Calu3 (cell line): ENCODE data around the gene PDGFD. TPM values are rescaled to one million over a fixed set of nuclear protein-coding genes. Genes with fewer than 3 reads are reported as not detected.

Experiments used
- BruUV-seq: library from RNA; stranded (reverse); fragments of 400-500 nt; replicated peaks from 2 replicates; lab custom pipeline; 2021; lab: Mats Ljungman, UMichigan
- CTCF ChIA-PET: fragments of 300-600 bp; sonication (Branson Sonifier 250); formaldehyde crosslinking; loops from one replicate; lab custom pipeline; 2022; ENCODE audit warnings: antibody characterized with exemption; lab: Charles Lee
- DNase-seq: peaks from one replicate; pipeline ENCODE4 v3.0.0; 2022
- H3K27ac Mint-ChIP-seq: one replicate; pipeline ENCODE4 v1.8.0; 2022; ENCODE audit warnings: mixed read lengths; ENCODE audit not compliant: unreplicated experiment
- H3K27me3 Mint-ChIP-seq: one replicate; pipeline ENCODE4 v1.8.0; 2022; ENCODE audit warnings: mixed read lengths; ENCODE audit not compliant: unreplicated experiment
- H3K36me3 Mint-ChIP-seq: one replicate; pipeline ENCODE4 v1.8.0; 2022; ENCODE audit warnings: mild to moderate bottlenecking, moderate library complexity, mixed read lengths; ENCODE audit not compliant: insufficient read depth, unreplicated experiment
- H3K4me1 Mint-ChIP-seq: one replicate; pipeline ENCODE4 v1.8.0; 2022; ENCODE audit warnings: mild to moderate bottlenecking, low read depth, mixed read lengths; ENCODE audit not compliant: unreplicated experiment
- H3K4me3 Mint-ChIP-seq: one replicate; pipeline ENCODE4 v1.8.0; 2022; ENCODE audit warnings: mild to moderate bottlenecking, low read depth, moderate library complexity, mixed read lengths; ENCODE audit not compliant: unreplicated experiment
- H3K9me3 Mint-ChIP-seq: one replicate; pipeline ENCODE4 v1.8.0; 2022; ENCODE audit warnings: low read depth, mixed read lengths; ENCODE audit not compliant: unreplicated experiment
- intact Hi-C: fragments of 100-400 bp; cut with micrococcal nuclease; formaldehyde crosslinking; loops from one replicate; pipeline ENCODE4 v1.10.0; 2022; ENCODE audit not compliant: unreplicated experiment
- total RNA-seq: library from RNA; stranded (reverse); gene quantifications from 2 replicates; pipeline ENCODE4 v1.2.3, GENCODE V29; 2022
- TF ChIP-seq, protein P1 (sequence below): fragments of 200-600 bp; IDR thresholded peaks from one replicate; pipeline ENCODE4 v1.8.0; 2022; ENCODE audit warnings: antibody characterized with exemption; ENCODE audit not compliant: unreplicated experiment

The PDGFD gene
- total RNA-seq, 1 experiment from 2014 or later: 5.1 TPM

GRCh38 chr11:104055596-104055995 is 108.4 kb downstream of the PDGFD start:
- H3K27ac Mint-ChIP-seq: no peak overlapping the region
- BruUV-seq: no TSS peak
- H3K4me1 Mint-ChIP-seq: peaks cover 8% of the 10 kb centered on the region
- no peaks in the 10 kb centered on the region for H3K27me3 Mint-ChIP-seq
- TF ChIP-seq, protein P1, sequence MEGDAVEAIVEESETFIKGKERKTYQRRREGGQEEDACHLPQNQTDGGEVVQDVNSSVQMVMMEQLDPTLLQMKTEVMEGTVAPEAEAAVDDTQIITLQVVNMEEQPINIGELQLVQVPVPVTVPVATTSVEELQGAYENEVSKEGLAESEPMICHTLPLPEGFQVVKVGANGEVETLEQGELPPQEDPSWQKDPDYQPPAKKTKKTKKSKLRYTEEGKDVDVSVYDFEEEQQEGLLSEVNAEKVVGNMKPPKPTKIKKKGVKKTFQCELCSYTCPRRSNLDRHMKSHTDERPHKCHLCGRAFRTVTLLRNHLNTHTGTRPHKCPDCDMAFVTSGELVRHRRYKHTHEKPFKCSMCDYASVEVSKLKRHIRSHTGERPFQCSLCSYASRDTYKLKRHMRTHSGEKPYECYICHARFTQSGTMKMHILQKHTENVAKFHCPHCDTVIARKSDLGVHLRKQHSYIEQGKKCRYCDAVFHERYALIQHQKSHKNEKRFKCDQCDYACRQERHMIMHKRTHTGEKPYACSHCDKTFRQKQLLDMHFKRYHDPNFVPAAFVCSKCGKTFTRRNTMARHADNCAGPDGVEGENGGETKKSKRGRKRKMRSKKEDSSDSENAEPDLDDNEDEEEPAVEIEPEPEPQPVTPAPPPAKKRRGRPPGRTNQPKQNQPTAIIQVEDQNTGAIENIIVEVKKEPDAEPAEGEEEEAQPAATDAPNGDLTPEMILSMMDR: no peak
- H3K36me3 Mint-ChIP-seq: no peaks in the 10 kb centered on the region
- no peak overlapping the region for H3K4me3 Mint-ChIP-seq
- H3K9me3 Mint-ChIP-seq: no peaks in the 10 kb centered on the region
- DNase-seq: no peak
- CTCF ChIA-PET: no interaction called here
- intact Hi-C loops: no loop called here

DNA sequence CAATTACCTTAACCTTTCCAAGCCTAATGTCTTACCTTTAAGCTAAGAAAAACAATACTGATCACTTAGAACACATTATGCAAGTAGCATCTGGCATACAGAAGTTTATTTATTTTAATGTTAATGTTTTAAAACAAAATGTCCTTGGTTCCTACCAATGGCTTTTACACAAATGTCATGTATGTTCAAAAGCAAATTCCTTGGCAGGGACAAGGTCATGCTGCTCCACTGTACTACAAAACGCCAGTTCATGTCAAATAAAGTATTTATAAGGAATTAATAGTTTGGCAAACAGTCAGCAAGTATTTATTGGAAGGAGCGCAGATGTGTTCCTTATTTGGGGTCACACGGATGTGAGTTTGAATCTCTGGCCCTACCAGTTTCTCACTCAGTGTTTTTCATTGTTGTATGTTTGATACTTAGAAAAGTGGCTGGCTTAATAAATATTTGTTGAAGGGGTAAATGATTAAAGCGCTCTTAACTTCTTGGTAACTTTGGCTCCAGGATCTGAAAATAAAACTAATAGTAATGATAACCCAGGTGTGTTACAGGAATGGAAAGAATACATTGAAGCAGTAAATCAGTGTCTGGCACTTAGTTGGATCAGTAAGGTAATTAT is 108.9 kb downstream of the PDGFD start:
- H3K9me3 Mint-ChIP-seq: no peaks in the 10 kb centered on the region
- no peaks in the 10 kb centered on the region for H3K36me3 Mint-ChIP-seq
- no peaks in the 10 kb centered on the region for H3K27me3 Mint-ChIP-seq
- CTCF ChIA-PET: no interaction called here
- no peak overlapping the region for H3K4me3 Mint-ChIP-seq
- DNase-seq: no peak
- peaks cover 8% of the 10 kb centered on the region for H3K4me1 Mint-ChIP-seq
- TF ChIP-seq, protein P1: no peak
- intact Hi-C loops: no loop called here
- H3K27ac Mint-ChIP-seq: no peak overlapping the region
- no TSS peak for BruUV-seq

GRCh38 chr11:104053743-104054478 is 110.0 kb downstream of the PDGFD start:
- CTCF ChIA-PET: no interaction called here

DNA sequence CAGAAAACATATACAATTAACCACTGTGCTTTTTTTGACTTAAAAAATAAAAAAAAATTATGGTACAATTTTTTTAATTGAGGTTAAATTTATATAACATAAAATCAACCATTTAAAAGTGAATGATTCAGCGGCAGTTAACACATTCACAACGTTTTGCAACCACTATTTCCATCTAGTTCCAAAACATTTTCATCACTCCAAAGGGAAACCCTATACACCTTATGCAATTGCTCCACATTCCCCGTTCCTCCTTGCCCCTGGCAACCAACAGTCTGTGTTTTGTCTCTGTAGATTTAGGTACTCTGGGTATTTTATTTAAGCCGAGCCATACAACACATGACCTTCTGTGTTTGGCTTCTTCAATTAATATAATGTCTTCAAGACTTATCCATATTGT is 112.2 kb downstream of the PDGFD start:
- H3K4me1 Mint-ChIP-seq: peaks cover 8% of the 10 kb centered on the region
- H3K9me3 Mint-ChIP-seq: no peaks in the 10 kb centered on the region
- TF ChIP-seq, protein P1: no peak
- H3K36me3 Mint-ChIP-seq: no peaks in the 10 kb centered on the region
- no peak overlapping the region for H3K27ac Mint-ChIP-seq
- intact Hi-C loops: no loop called here
- DNase-seq: no peak
- no TSS peak for BruUV-seq
- CTCF ChIA-PET: no interaction called here
- no peak overlapping the region for H3K4me3 Mint-ChIP-seq
- no peaks in the 10 kb centered on the region for H3K27me3 Mint-ChIP-seq

More at GRCh38 chr11:104053743-104054478, 110.0 kb downstream of the PDGFD start:
- no peak overlapping the region for H3K4me3 Mint-ChIP-seq
- no peak overlapping the region for H3K27ac Mint-ChIP-seq
- no peak for DNase-seq
- H3K9me3 Mint-ChIP-seq: no peaks in the 10 kb centered on the region
- no peaks in the 10 kb centered on the region for H3K27me3 Mint-ChIP-seq
- TF ChIP-seq, protein P1: no peak
- no TSS peak for BruUV-seq
- H3K4me1 Mint-ChIP-seq: peaks cover 8% of the 10 kb centered on the region
- no peaks in the 10 kb centered on the region for H3K36me3 Mint-ChIP-seq
- intact Hi-C loops: no loop called here
